IgD-negative memory B cell (primary cell): ENCODE results near the gene KMT5B. TPM values are rescaled to one million over a fixed set of nuclear protein-coding genes. Genes with fewer than 3 reads are reported as not detected.

Experiments used
- H3K27ac Mint-ChIP-seq, 3 donors: one replicate each; pipeline ENCODE4 v1.8.0; 2020 to 2022; ENCODE audit warnings: mild to moderate bottlenecking in 3 of 3, mixed read lengths in 3 of 3, moderate library complexity in 1 of 3
- H3K27me3 Mint-ChIP-seq: one replicate; pipeline ENCODE4 v1.8.0; 2021; ENCODE audit warnings: mixed read lengths
- H3K36me3 Mint-ChIP-seq: one replicate; pipeline ENCODE4 v1.8.0; 2020; ENCODE audit warnings: mild to moderate bottlenecking, mixed read lengths
- H3K4me1 Mint-ChIP-seq, 3 donors: one replicate each; pipeline ENCODE4 v1.8.0; 2020 to 2022; ENCODE audit warnings: mixed read lengths in 3 of 3, mild to moderate bottlenecking in 1 of 3
- H3K4me3 Mint-ChIP-seq, 4 donors: one replicate each; pipeline ENCODE4 v1.8.0; 2020 to 2022; ENCODE audit warnings: mild to moderate bottlenecking in 4 of 4, mixed read lengths in 4 of 4, moderate library complexity in 3 of 4
- H3K9me3 Mint-ChIP-seq, 3 donors: one replicate each; pipeline ENCODE4 v1.8.0; 2020 to 2021; ENCODE audit warnings: mixed read lengths in 3 of 3, mild to moderate bottlenecking in 1 of 3
- polyA plus RNA-seq: library from polyadenylated mRNA; unstranded; fragments of 300-500 nt; fragmentation: Illumina TruSeq; gene quantifications from one replicate; pipeline ENCODE4 v1.2.3, GENCODE V29; 2021

The KMT5B gene
- polyA plus RNA-seq, 1 donor from 2014 or later = 40.2 TPM

GRCh38 chr11:68206211-68206610 is 6.9 kb downstream of the KMT5B start:
- H3K27ac Mint-ChIP-seq = peak overlapping the region; percentile 57 to 82 (median 59)
- H3K4me1 Mint-ChIP-seq = peaks cover 33 to 52% (median 40%) of the 10 kb centered on the region in 3 donors
- H3K9me3 Mint-ChIP-seq = no peaks in the 10 kb centered on the region
- H3K27me3 Mint-ChIP-seq = no peaks in the 10 kb centered on the region
- no peak overlapping the region for H3K4me3 Mint-ChIP-seq
- peaks cover 1% of the 10 kb centered on the region for H3K36me3 Mint-ChIP-seq

GRCh38 chr11:68204402-68204801 is 8.7 kb downstream of the KMT5B start:
- Mint-ChIP-seq H3K9me3 (no peaks in the 10 kb centered on the region), H3K4me1 (peaks cover 23 to 50% (median 49%) of the 10 kb centered on the region in 3 donors), H3K27ac (no peak overlapping the region), H3K4me3 (no peak overlapping the region), H3K27me3 (no peaks in the 10 kb centered on the region), H3K36me3 (peaks cover 2% of the 10 kb centered on the region)

- H3K27me3 Mint-ChIP-seq = no peaks in the 10 kb centered on the region
- H3K4me1 Mint-ChIP-seq = peaks cover 21 to 55% (median 44%) of the 10 kb centered on the region in 3 donors
- H3K9me3 Mint-ChIP-seq = no peaks in the 10 kb centered on the region
- H3K4me3 Mint-ChIP-seq = no peak overlapping the region
- peaks cover 4% of the 10 kb centered on the region for H3K36me3 Mint-ChIP-seq
- H3K27ac Mint-ChIP-seq = no peak overlapping the region
Observed at GRCh38 chr11:68202165-68202564, 10.9 kb downstream of the KMT5B start.

GRCh38 chr11:68201492-68201891 is 11.6 kb downstream of the KMT5B start:
- no peak overlapping the region for H3K4me3 Mint-ChIP-seq

GRCh38 chr11:68200639-68201038 is 12.5 kb downstream of the KMT5B start:
- H3K36me3 Mint-ChIP-seq = peaks cover 3% of the 10 kb centered on the region
- no peaks in the 10 kb centered on the region for H3K27me3 Mint-ChIP-seq
- no peaks in the 10 kb centered on the region for H3K9me3 Mint-ChIP-seq
- peaks cover 20 to 51% (median 43%) of the 10 kb centered on the region in 3 donors for H3K4me1 Mint-ChIP-seq
- H3K4me3 Mint-ChIP-seq = no peak overlapping the region
- H3K27ac Mint-ChIP-seq = no peak overlapping the region

More at GRCh38 chr11:68201492-68201891, 11.6 kb downstream of the KMT5B start:
- H3K36me3 Mint-ChIP-seq = peaks cover 4% of the 10 kb centered on the region
- no peaks in the 10 kb centered on the region for H3K27me3 Mint-ChIP-seq
- peaks cover 23 to 54% (median 43%) of the 10 kb centered on the region in 3 donors for H3K4me1 Mint-ChIP-seq
- no peak overlapping the region for H3K27ac Mint-ChIP-seq
- no peaks in the 10 kb centered on the region for H3K9me3 Mint-ChIP-seq

GRCh38 chr11:68199295-68199987 is 13.7 kb downstream of the KMT5B start:
- no peaks in the 10 kb centered on the region for H3K27me3 Mint-ChIP-seq
- H3K27ac Mint-ChIP-seq = no peak overlapping the region
- no peaks in the 10 kb centered on the region for H3K9me3 Mint-ChIP-seq
- peaks cover 3% of the 10 kb centered on the region for H3K36me3 Mint-ChIP-seq
- peaks cover 23 to 59% (median 49%) of the 10 kb centered on the region in 3 donors for H3K4me1 Mint-ChIP-seq
- H3K4me3 Mint-ChIP-seq = peak overlapping the region in 2 of 4 donors; percentile 51 to 60

- Mint-ChIP-seq H3K36me3 (peaks cover 3% of the 10 kb centered on the region), H3K27ac (no peak overlapping the region), H3K9me3 (no peaks in the 10 kb centered on the region), H3K4me1 (peaks cover 35 to 67% (median 50%) of the 10 kb centered on the region in 3 donors), H3K4me3 (peak overlapping the region in 1 of 4 donors; percentile 37), H3K27me3 (no peaks in the 10 kb centered on the region)
Observed at GRCh38 chr11:68196219-68196618, 16.9 kb downstream of the KMT5B start.

- peak overlapping the region in 1 of 4 donors; percentile 3 for H3K4me3 Mint-ChIP-seq
- H3K27me3 Mint-ChIP-seq = no peaks in the 10 kb centered on the region
- H3K9me3 Mint-ChIP-seq = no peaks in the 10 kb centered on the region
- H3K4me1 Mint-ChIP-seq = peaks cover 33 to 60% (median 44%) of the 10 kb centered on the region in 3 donors
- H3K27ac Mint-ChIP-seq = no peak overlapping the region
- H3K36me3 Mint-ChIP-seq = peaks cover 3% of the 10 kb centered on the region
Observed at GRCh38 chr11:68194675-68195294, 18.3 kb downstream of the KMT5B start.

GRCh38 chr11:68193018-68193417 is 20.1 kb downstream of the KMT5B start:
- Mint-ChIP-seq H3K9me3 (no peaks in the 10 kb centered on the region), H3K36me3 (no peaks in the 10 kb centered on the region), H3K4me1 (peaks cover 26 to 48% (median 41%) of the 10 kb centered on the region in 3 donors), H3K4me3 (peak overlapping the region in 1 of 4 donors; percentile 63), H3K27ac (no peak overlapping the region), H3K27me3 (no peaks in the 10 kb centered on the region)

GRCh38 chr11:68191661-68192579 is 21.2 kb downstream of the KMT5B start:
- H3K4me3 Mint-ChIP-seq = peak overlapping the region in 1 of 4 donors; percentile 63
- H3K27ac Mint-ChIP-seq = no peak overlapping the region

GRCh38 chr11:68189888-68190287 is 23.2 kb downstream of the KMT5B start:
- peaks cover 20 to 31% (median 26%) of the 10 kb centered on the region in 3 donors for H3K4me1 Mint-ChIP-seq
- peaks cover 2% of the 10 kb centered on the region for H3K36me3 Mint-ChIP-seq
- H3K27ac Mint-ChIP-seq = no peak overlapping the region
- no peaks in the 10 kb centered on the region for H3K27me3 Mint-ChIP-seq
- H3K4me3 Mint-ChIP-seq = no peak overlapping the region
- no peaks in the 10 kb centered on the region for H3K9me3 Mint-ChIP-seq

More at GRCh38 chr11:68191661-68192579, 21.2 kb downstream of the KMT5B start:
- H3K27me3 Mint-ChIP-seq = no peaks in the 10 kb centered on the region
- peaks cover 27 to 43% (median 41%) of the 10 kb centered on the region in 3 donors for H3K4me1 Mint-ChIP-seq
- no peaks in the 10 kb centered on the region for H3K36me3 Mint-ChIP-seq
- H3K9me3 Mint-ChIP-seq = no peaks in the 10 kb centered on the region

GRCh38 chr11:68189082-68189481 is 24.0 kb downstream of the KMT5B start:
- no peak overlapping the region for H3K4me3 Mint-ChIP-seq
- H3K9me3 Mint-ChIP-seq = no peaks in the 10 kb centered on the region
- H3K27me3 Mint-ChIP-seq = no peaks in the 10 kb centered on the region
- H3K36me3 Mint-ChIP-seq = peaks cover 2% of the 10 kb centered on the region
- peaks cover 16 to 26% (median 26%) of the 10 kb centered on the region in 3 donors for H3K4me1 Mint-ChIP-seq
- H3K27ac Mint-ChIP-seq = no peak overlapping the region

GRCh38 chr11:68186061-68186460 is 27.0 kb downstream of the KMT5B start:
- H3K4me3 Mint-ChIP-seq = no peak overlapping the region
- H3K4me1 Mint-ChIP-seq = peaks cover 2 to 11% (median 5%) of the 10 kb centered on the region in 3 donors
- H3K27ac Mint-ChIP-seq = no peak overlapping the region
- H3K27me3 Mint-ChIP-seq = no peaks in the 10 kb centered on the region
- no peaks in the 10 kb centered on the region for H3K9me3 Mint-ChIP-seq
- peaks cover 5% of the 10 kb centered on the region for H3K36me3 Mint-ChIP-seq

- no peak overlapping the region for H3K4me3 Mint-ChIP-seq
- H3K27ac Mint-ChIP-seq = peak overlapping the region in 1 of 3 donors; percentile 10
- H3K36me3 Mint-ChIP-seq = peaks cover 8% of the 10 kb centered on the region
- H3K9me3 Mint-ChIP-seq = no peaks in the 10 kb centered on the region
- no peaks in the 10 kb centered on the region for H3K27me3 Mint-ChIP-seq
- H3K4me1 Mint-ChIP-seq = no peaks in the 10 kb centered on the region
Observed at GRCh38 chr11:68181719-68182451, 31.2 kb downstream of the KMT5B start.
